ENCODE data around the gene TSPAN32.
"Not testable (repeated sequence)": the region's sequence is repeated elsewhere in the genome, so short reads cannot be mapped to it uniquely, and the experiment has no call there.

Gene TSPAN32

GRCh38 chr11:2267306-2267850 is 34.4 kb upstream of the TSPAN32 start:
- DNase-seq, result no peak

- DNase-seq, result no peak
Measured at GRCh38 chr11:2267851-2268728, 33.7 kb upstream of the TSPAN32 start.

- DNase-seq, result peak; percentile 33
Measured at GRCh38 chr11:2268729-2269600, 32.8 kb upstream of the TSPAN32 start.

GRCh38 chr11:2269601-2270321 is 32.1 kb upstream of the TSPAN32 start:
- no peak for DNase-seq

GRCh38 chr11:2270322-2271076 is 31.3 kb upstream of the TSPAN32 start, which contains the start of gene ASCL2:
Gene ASCL2, minus strand, starts transcription at chr11:2270588. Its CDS starts 256 bp downstream, at chr11:2270332.
- DNase-seq, result no peak

- DNase-seq, result no peak
Measured at GRCh38 chr11:2271077-2271326, 30.8 kb upstream of the TSPAN32 start.

GRCh38 chr11:2271327-2272227 is 30.2 kb upstream of the TSPAN32 start:
- no peak for DNase-seq

GRCh38 chr11:2272228-2272945 is 29.4 kb upstream of the TSPAN32 start:
- DNase-seq, result no peak

GRCh38 chr11:2272946-2273280 is 28.9 kb upstream of the TSPAN32 start:
- no peak for DNase-seq

- no peak for DNase-seq
Measured at GRCh38 chr11:2273311-2273710, 28.5 kb upstream of the TSPAN32 start.

GRCh38 chr11:2273771-2274170 is 28.0 kb upstream of the TSPAN32 start:
- DNase-seq, result no peak

GRCh38 chr11:2275334-2276279 is 26.2 kb upstream of the TSPAN32 start:
- no peak for DNase-seq

- no peak for DNase-seq
Measured at GRCh38 chr11:2276280-2277007, 25.4 kb upstream of the TSPAN32 start.

- DNase-seq, result no peak
Measured at GRCh38 chr11:2277008-2277346, 24.8 kb upstream of the TSPAN32 start.

GRCh38 chr11:2277933-2278523 is 23.8 kb upstream of the TSPAN32 start:
- DNase-seq, result no peak

- no peak for DNase-seq
Measured at GRCh38 chr11:2280208-2280607, 21.6 kb upstream of the TSPAN32 start.

GRCh38 chr11:2286350-2286749 is 15.5 kb upstream of the TSPAN32 start:
- not testable (repeated sequence) for DNase-seq

GRCh38 chr11:2287091-2287490 is 14.7 kb upstream of the TSPAN32 start:
- DNase-seq, result no peak

Measured in GF-D8 (cell line).